K562 (cell line): Measurements from ENCODE around the gene RAB5B. TPM values are rescaled to one million over a fixed set of nuclear protein-coding genes. Genes with fewer than 3 reads are reported as not detected.
A peak's percentile ranks its signal among the peaks of the same experiment; 100 is the strongest.

Experiments used
- ARID3A ChIP-seq: IDR thresholded peaks from 2 replicates; pipeline ENCODE4 v1.6.1; 2012; ENCODE audit warnings: low read depth, low read length, improper control_type of control experiment, borderline replicate concordance
- CREB1 ChIP-seq, 2 experiments: sonication (generic) in 1 of 2; formaldehyde crosslinking in 1 of 2; IDR thresholded peaks; 2 replicates each; pipeline versions ENCODE4 v1.6.1 to v1.8.0; 2012 to 2022; ENCODE audit warnings: inconsistent platforms in 1 of 2, mild to moderate bottlenecking in 1 of 2, missing genetic modification reagents in 1 of 2, moderate library complexity in 1 of 2
- E2F8 ChIP-seq: fragments of 450-650 bp; IDR thresholded peaks from 2 replicates; pipeline ENCODE4 v1.7.1; 2018; ENCODE audit warnings: mild to moderate bottlenecking, low read depth; ENCODE audit not compliant: partially characterized antibody
- FUS ChIP-seq: fragments of 200-400 bp; formaldehyde crosslinking; optimal IDR thresholded peaks from 2 replicates; pipeline ENCODE3; 2017; ENCODE audit warnings: low read depth, low read length
- GABPA ChIP-seq: fragments of 200-800 bp; sonication (Bioruptor generic); conservative IDR thresholded peaks from 2 replicates; pipeline ENCODE4 v1.6.1; 2016; ENCODE audit warnings: low read depth, missing genetic modification characterization, missing compliant biosample characterization
- MAFG ChIP-seq: fragments of 450-650 bp; conservative IDR thresholded peaks from 2 replicates; pipeline ENCODE4 v1.6.1; 2016; ENCODE audit warnings: missing genetic modification characterization, missing compliant biosample characterization
- MCM7 ChIP-seq, 2 experiments: fragments of 450-650 bp; IDR thresholded peaks; 2 replicates each; pipeline ENCODE4 v1.6.1; 2016 to 2018
- MECOM ChIP-seq: fragments of 250-450 bp; sonication (Bioruptor Pico); IDR thresholded peaks from 2 replicates; pipeline ENCODE4 v1.8.0; 2022; ENCODE audit warnings: inconsistent platforms
- MEIS2 ChIP-seq: fragments of 450-650 bp; IDR thresholded peaks from 2 replicates; pipeline ENCODE4 v1.6.1; 2014; ENCODE audit warnings: mild to moderate bottlenecking; ENCODE audit not compliant: partially characterized antibody
- NCOA1 ChIP-seq: fragments of 450-650 bp; IDR thresholded peaks from 2 replicates; pipeline ENCODE4 v1.6.1; 2016; ENCODE audit warnings: low read depth
- NCOA6 ChIP-seq: fragments of 450-650 bp; IDR thresholded peaks from 2 replicates; pipeline ENCODE4 v1.6.1; 2017; ENCODE audit warnings: mild to moderate bottlenecking
- NCOR1 ChIP-seq: fragments of 450-650 bp; IDR thresholded peaks from 2 replicates; pipeline ENCODE4 v1.6.1; 2016; ENCODE audit warnings: mild to moderate bottlenecking, moderate library complexity
- NRF1 ChIP-seq, 2 experiments: fragments of 450-650 bp; IDR thresholded peaks in 1 of 2; conservative IDR thresholded peaks in 1 of 2; 2 replicates each; pipeline ENCODE4 v1.6.1; 2014; ENCODE audit warnings: mild to moderate bottlenecking in 2 of 2
- POLR2G ChIP-seq: fragments of 200-400 bp; formaldehyde crosslinking; IDR thresholded peaks from 2 replicates; pipeline ENCODE4 v1.6.1; 2017; ENCODE audit warnings: low read depth, mild to moderate bottlenecking, antibody characterized with exemption, low read length, moderate library complexity
- SOX6 ChIP-seq: fragments of 450-650 bp; IDR thresholded peaks from 2 replicates; pipeline ENCODE4 v1.6.1; 2014; ENCODE audit warnings: mild to moderate bottlenecking
- SP1 ChIP-seq: sonication (generic); formaldehyde crosslinking; IDR thresholded peaks from 2 replicates; pipeline ENCODE4 v1.8.1; 2022; ENCODE audit warnings: mild to moderate bottlenecking, missing genetic modification reagents
- SPI1 ChIP-seq: IDR thresholded peaks from 2 replicates; pipeline ENCODE4 v1.6.1; 2011; ENCODE audit warnings: low read depth, low read length, control low read depth, borderline replicate concordance
- ZC3H4 ChIP-seq: sonication (generic); formaldehyde crosslinking; IDR thresholded peaks from 2 replicates; pipeline ENCODE4 v1.9.0; 2021; ENCODE audit warnings: missing genetic modification reagents, borderline replicate concordance
- ZC3H8 ChIP-seq: fragments of 450-650 bp; IDR thresholded peaks from 2 replicates; pipeline ENCODE4 v1.6.1; 2017
- ZNF133 ChIP-seq: fragments of 250-450 bp; sonication (Bioruptor Pico); IDR thresholded peaks from 2 replicates; pipeline ENCODE4 v1.4.0; 2020; ENCODE audit warnings: mild to moderate bottlenecking
- ZNF165 ChIP-seq: fragments of 250-450 bp; sonication (Bioruptor Pico); IDR thresholded peaks from 2 replicates; pipeline ENCODE4 v1.4.0; 2020; ENCODE audit warnings: borderline replicate concordance
- ZNF184 ChIP-seq: sonication (generic); formaldehyde crosslinking; IDR thresholded peaks from 2 replicates; pipeline ENCODE4 v1.5.0; 2020; ENCODE audit warnings: missing genetic modification reagents
- ZSCAN29 ChIP-seq: fragments of 450-650 bp; IDR thresholded peaks from 2 replicates; pipeline ENCODE4 v1.6.1; 2017
- polyA plus RNA-seq, 8 experiments: library from polyadenylated mRNA; depleted of rRNA in 4 of 8; stranded (reverse) in 5 of 8; unstranded in 3 of 8; fragments of >200 nt; fragmentation: Nextera tagmentation in 2 of 8; fragmentation: Illumina TruSeq in 1 of 8; extraction: Ambion mirVana in 2 of 8; extraction: Trizol in 1 of 8; gene quantifications; 2 replicates each; pipeline versions ENCODE4 v1.2.1 to v1.2.3, GENCODE V29; 2011 to 2014; ENCODE audit warnings: inconsistent platforms in 1 of 8, missing spikeins in 1 of 8
- total RNA-seq, 7 experiments: library from RNA; depleted of rRNA in 6 of 7; stranded (reverse); fragments of >200 nt in 6 of 7; fragmentation: Illumina TruSeq in 2 of 7; extraction: Trizol in 2 of 7; gene quantifications; 2 replicates each; pipeline versions ENCODE4 v1.2.1 to v1.2.3, GENCODE V29; 2011 to 2021; ENCODE audit warnings: low replicate concordance in 1 of 7
- TF ChIP-seq, protein P1 (sequence below): fragments of 450-650 bp; formaldehyde crosslinking; IDR thresholded peaks from 2 replicates; pipeline ENCODE4 v1.4.0; 2020; ENCODE audit warnings: mild to moderate bottlenecking, moderate library complexity

The RAB5B gene
- total and polyA plus RNA-seq, 9 of the 15 experiments (the other 6 are each of a cell fraction or from before 2014, with no cell fraction given): 6.8 to 73.8 (median 25.2) TPM

DNA sequence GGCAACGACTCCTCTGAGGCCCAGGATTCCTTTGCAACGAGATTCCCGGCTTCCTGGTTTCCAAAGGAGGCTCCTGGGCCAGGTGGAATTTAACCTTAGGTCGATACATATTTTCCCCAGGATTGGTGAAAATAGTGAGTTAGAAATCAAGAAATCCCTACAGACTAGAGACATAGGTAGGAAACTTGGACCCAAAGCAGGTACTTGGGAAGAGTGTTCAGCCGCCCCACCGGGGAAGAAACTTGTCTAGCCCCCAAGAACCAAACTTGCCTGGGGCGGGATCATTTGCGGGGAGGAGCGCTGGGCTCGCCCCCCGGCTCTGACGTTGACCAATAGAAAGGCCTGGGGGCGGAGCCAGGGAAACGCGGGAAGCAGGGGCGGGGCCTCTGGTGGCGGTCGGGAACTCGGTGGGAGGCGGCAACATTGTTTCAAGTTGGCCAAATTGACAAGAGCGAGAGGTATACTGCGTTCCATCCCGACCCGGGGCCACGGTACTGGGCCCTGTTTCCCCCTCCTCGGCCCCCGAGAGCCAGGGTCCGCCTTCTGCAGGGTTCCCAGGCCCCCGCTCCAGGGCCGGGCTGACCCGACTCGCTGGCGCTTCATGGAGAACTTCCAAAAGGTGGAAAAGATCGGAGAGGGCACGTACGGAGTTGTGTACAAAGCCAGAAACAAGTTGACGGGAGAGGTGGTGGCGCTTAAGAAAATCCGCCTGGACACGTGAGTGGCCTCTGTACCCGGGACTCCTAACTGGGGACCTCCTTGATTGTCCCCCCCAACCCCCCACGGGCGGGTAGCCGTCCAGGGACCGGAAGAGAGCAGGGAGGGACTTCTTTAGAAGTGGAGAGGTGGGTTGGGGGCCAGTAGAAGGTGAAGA, 7.2 kb upstream of the RAB5B start, which contains the start of gene CDK2 (continued):
- TF ChIP-seq SP1 (CRISPR knock-in tag): peak; percentile 82
- no peak for TF ChIP-seq MAFG
- TF ChIP-seq NCOA1: 0 out of 2 replicates have a peak, but pooled peaks have one; percentile 16
- no peak for TF ChIP-seq ZC3H4 (CRISPR knock-in tag)
- peak; percentile 54 for TF ChIP-seq GABPA (tag)
- TF ChIP-seq ZNF133 (CRISPR knock-in tag): no peak
- TF ChIP-seq ARID3A: no peak
- TF ChIP-seq NCOR1: no peak
- peak; percentile 93 for TF ChIP-seq E2F8
- no peak for TF ChIP-seq MEIS2
- TF ChIP-seq ZNF165 (CRISPR knock-in tag): no peak
- peak; percentile 57; the same call in 1 of the 2 replicates for TF ChIP-seq ZC3H8
- TF ChIP-seq, protein P1, sequence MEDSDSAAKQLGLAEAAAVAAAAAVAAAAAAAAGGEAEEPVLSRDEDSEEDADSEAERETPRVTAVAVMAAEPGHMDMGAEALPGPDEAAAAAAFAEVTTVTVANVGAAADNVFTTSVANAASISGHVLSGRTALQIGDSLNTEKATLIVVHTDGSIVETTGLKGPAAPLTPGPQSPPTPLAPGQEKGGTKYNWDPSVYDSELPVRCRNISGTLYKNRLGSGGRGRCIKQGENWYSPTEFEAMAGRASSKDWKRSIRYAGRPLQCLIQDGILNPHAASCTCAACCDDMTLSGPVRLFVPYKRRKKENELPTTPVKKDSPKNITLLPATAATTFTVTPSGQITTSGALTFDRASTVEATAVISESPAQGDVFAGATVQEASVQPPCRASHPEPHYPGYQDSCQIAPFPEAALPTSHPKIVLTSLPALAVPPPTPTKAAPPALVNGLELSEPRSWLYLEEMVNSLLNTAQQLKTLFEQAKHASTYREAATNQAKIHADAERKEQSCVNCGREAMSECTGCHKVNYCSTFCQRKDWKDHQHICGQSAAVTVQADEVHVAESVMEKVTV (CRISPR knock-in tag): no peak
- 0 out of 2 replicates have a peak, but pooled peaks have one; percentile 11 for TF ChIP-seq SOX6
- peak; percentile 35 to 47 for TF ChIP-seq NRF1 (conservative IDR thresholded peaks at IDR 0.05 in 1 of 2, IDR thresholded peaks at IDR 0.05 in 1 of 2)
- no peak for TF ChIP-seq SPI1
- no peak for TF ChIP-seq ZSCAN29
- TF ChIP-seq FUS: no peak
- TF ChIP-seq ZNF184 (CRISPR knock-in tag): no peak
- peak; percentile 90 for TF ChIP-seq POLR2G
- no peak for TF ChIP-seq MCM7 (IDR thresholded peaks at IDR 0.05)
- TF ChIP-seq CREB1 (IDR thresholded peaks at IDR 0.05): peak; percentile 38
- TF ChIP-seq CREB1 (CRISPR knock-in tag; IDR thresholded peaks at IDR 0.05): peak; percentile 41; the same call in 1 of the 2 replicates
- TF ChIP-seq NCOA6: no peak
- no peak for TF ChIP-seq MECOM
